ENCODE results near the gene ALOX15.
"Not testable (repeated sequence)": the region's sequence is repeated elsewhere in the genome, so short reads cannot be mapped to it uniquely, and the experiment has no call there.

The ALOX15 gene

GRCh38 chr17:4665027-4665426, 23.5 kb upstream of the ALOX15 start:
- Histone ChIP-seq H3K36me3 (ENCODE audit: control insufficient read depth, insufficient read depth, low read length) (no peaks in the 10 kb centered on the region), H3K27me3 (ENCODE audit: control insufficient read depth, insufficient read depth, low read length) (no peaks in the 10 kb centered on the region), H3K27ac (no peak overlapping the region), H3K4me2 (ENCODE audit: low read length) (no peak overlapping the region), H3K4me3 (ENCODE audit: low read depth, low read length) (no peak overlapping the region), H3K4me1 (no peaks in the 10 kb centered on the region), H3K9ac (no peak overlapping the region), H3K79me2 (no peaks in the 10 kb centered on the region), H2AFZ (no peak overlapping the region), H3K9me3 (ENCODE audit: control insufficient read depth, low read length) (no peaks in the 10 kb centered on the region)
- TF ChIP-seq CTCF (IDR thresholded peaks at IDR 0.05): no peak

GRCh38 chr17:4664230-4664629, 22.8 kb upstream of the ALOX15 start:
- Histone ChIP-seq H3K27ac (no peak overlapping the region), H3K4me2 (ENCODE audit: low read length) (no peak overlapping the region), H3K9ac (no peak overlapping the region), H3K4me1 (no peaks in the 10 kb centered on the region), H3K79me2 (no peaks in the 10 kb centered on the region), H3K9me3 (ENCODE audit: control insufficient read depth, low read length) (no peaks in the 10 kb centered on the region), H3K27me3 (ENCODE audit: control insufficient read depth, insufficient read depth, low read length) (no peaks in the 10 kb centered on the region), H3K36me3 (ENCODE audit: control insufficient read depth, insufficient read depth, low read length) (no peaks in the 10 kb centered on the region), H2AFZ (no peak overlapping the region), H3K4me3 (ENCODE audit: low read depth, low read length) (no peak overlapping the region)
- TF ChIP-seq CTCF (IDR thresholded peaks at IDR 0.05): no peak

DNA sequence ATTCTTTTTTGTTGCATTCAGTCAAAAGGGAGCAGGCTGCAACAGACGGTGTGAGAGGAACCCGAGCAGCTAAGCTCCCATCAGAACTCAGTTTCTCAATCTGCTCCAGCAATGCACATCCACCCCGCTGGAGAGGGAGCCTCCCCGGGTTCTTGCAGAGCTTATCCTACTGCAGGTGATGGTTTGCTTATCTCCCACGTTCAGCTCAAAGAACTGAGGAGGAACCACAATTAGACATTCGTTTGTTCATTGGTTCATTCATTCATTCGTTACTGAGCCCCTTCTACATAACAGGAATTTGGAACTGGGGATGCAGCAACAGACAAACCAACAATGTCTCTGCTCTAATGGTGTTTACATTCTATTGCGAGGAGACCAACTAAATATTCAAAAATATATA, 22.2 kb upstream of the ALOX15 start:
- Histone ChIP-seq H3K27me3 (ENCODE audit: control insufficient read depth, insufficient read depth, low read length) (no peaks in the 10 kb centered on the region), H3K9me3 (ENCODE audit: control insufficient read depth, low read length) (no peaks in the 10 kb centered on the region), H2AFZ (no peak overlapping the region), H3K4me1 (no peaks in the 10 kb centered on the region), H3K4me3 (ENCODE audit: low read depth, low read length) (no peak overlapping the region), H3K79me2 (no peaks in the 10 kb centered on the region), H3K4me2 (ENCODE audit: low read length) (no peak overlapping the region), H3K27ac (no peak overlapping the region), H3K36me3 (ENCODE audit: control insufficient read depth, insufficient read depth, low read length) (no peaks in the 10 kb centered on the region), H3K9ac (no peak overlapping the region)
- TF ChIP-seq CTCF (IDR thresholded peaks at IDR 0.05): no peak

DNA sequence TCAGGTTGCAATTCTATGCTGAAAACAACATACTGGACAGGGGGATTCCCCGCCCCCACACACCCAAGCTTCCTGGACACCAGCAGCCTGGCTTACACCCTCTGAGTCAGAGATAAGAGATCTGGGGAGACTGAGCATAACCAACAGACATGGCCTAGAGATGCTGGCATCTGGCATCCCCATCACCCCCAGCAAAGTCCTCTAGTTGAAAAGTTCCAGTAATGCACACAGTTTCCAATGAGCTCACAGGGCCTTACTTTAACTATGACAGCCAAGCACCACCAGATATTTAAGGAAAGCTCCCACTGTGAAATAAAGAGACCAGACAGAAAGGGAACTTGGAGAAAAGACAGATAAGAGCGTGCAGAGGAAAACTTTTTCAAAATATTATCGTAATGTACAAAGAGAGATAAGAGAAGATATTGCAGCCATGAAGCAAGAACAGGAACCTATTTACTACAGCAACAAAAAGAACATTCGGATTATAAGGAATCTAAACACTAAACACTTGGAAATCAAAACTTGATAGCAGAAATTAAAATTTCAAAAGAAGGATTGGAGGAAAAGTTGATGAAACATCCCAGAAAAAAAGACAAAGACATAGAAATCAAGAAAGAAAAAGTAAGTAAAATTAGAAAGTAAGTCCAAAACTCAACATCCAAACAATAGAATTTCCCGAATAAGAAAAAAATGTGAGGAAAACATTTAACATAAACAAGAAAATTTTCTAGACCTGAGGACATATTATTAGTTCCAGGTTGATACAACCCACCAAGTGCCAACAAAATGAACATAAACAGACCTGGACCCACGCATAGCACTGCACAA, 17.2 kb upstream of the ALOX15 start:
- Histone ChIP-seq H3K9ac (no peak overlapping the region), H3K79me2 (no peaks in the 10 kb centered on the region), H3K9me3 (ENCODE audit: control insufficient read depth, low read length) (no peaks in the 10 kb centered on the region), H3K27ac (no peak overlapping the region), H3K4me2 (ENCODE audit: low read length) (no peak overlapping the region), H3K27me3 (ENCODE audit: control insufficient read depth, insufficient read depth, low read length) (no peaks in the 10 kb centered on the region), H3K36me3 (ENCODE audit: control insufficient read depth, insufficient read depth, low read length) (no peaks in the 10 kb centered on the region), H3K4me3 (ENCODE audit: low read depth, low read length) (no peak overlapping the region), H3K4me1 (no peaks in the 10 kb centered on the region), H2AFZ (no peak overlapping the region)
- no peak for TF ChIP-seq CTCF (IDR thresholded peaks at IDR 0.05)

GRCh38 chr17:4657678-4658077, 16.2 kb upstream of the ALOX15 start:
- H3K9ac ChIP-seq: no peak overlapping the region
- no peaks in the 10 kb centered on the region for H3K27me3 ChIP-seq (ENCODE audit: control insufficient read depth, insufficient read depth, low read length)
- TF ChIP-seq CTCF (IDR thresholded peaks at IDR 0.05): no peak
- no peaks in the 10 kb centered on the region for H3K79me2 ChIP-seq
- no peaks in the 10 kb centered on the region for H3K4me1 ChIP-seq
- no peak overlapping the region for H3K27ac ChIP-seq
- no peaks in the 10 kb centered on the region for H3K36me3 ChIP-seq (ENCODE audit: control insufficient read depth, insufficient read depth, low read length)
- no peak overlapping the region for H2AFZ ChIP-seq
- no peaks in the 10 kb centered on the region for H3K9me3 ChIP-seq (ENCODE audit: control insufficient read depth, low read length)
- H3K4me2 ChIP-seq (ENCODE audit: low read length): no peak overlapping the region
- no peak overlapping the region for H3K4me3 ChIP-seq (ENCODE audit: low read depth, low read length)

- not testable (repeated sequence) for H3K4me1 ChIP-seq; H3K4me3 ChIP-seq (ENCODE audit: low read depth, low read length); H3K27ac ChIP-seq; H3K36me3 ChIP-seq (ENCODE audit: control insufficient read depth, insufficient read depth, low read length); H3K9ac ChIP-seq; H3K27me3 ChIP-seq (ENCODE audit: control insufficient read depth, insufficient read depth, low read length); H3K79me2 ChIP-seq; H2AFZ ChIP-seq; H3K9me3 ChIP-seq (ENCODE audit: control insufficient read depth, low read length); H3K4me2 ChIP-seq (ENCODE audit: low read length)
Observed at GRCh38 chr17:4655933-4656332, 14.5 kb upstream of the ALOX15 start.

Measured in parathyroid adenoma (tissue), 2 donors.